Hepatic stellate cell (primary cell): ENCODE measurements around the gene SLC6A19.

Experiments
- DNase-seq: peaks from one replicate; pipeline ENCODE4 v3.0.0; 2011; ENCODE audit warnings: low spot score

SLC6A19 gene

DNA sequence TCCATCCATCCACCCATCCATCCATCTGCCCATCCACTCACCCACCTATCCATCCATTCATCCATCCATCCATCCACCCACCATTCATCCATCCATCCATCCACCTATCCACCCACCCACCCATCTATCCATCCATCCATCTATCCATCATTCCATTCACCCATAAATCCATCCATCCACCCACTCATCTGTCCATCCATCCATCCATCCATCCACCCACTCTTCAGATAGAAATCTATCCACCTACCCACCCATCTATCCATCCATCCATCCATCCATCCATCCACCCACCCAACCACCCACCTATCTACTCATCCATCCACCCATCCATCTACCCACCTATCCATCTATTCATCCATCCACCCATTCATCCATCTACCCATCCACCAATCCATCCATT, 35.0 kb upstream of the SLC6A19 start:
- no peak for DNase-seq

DNA sequence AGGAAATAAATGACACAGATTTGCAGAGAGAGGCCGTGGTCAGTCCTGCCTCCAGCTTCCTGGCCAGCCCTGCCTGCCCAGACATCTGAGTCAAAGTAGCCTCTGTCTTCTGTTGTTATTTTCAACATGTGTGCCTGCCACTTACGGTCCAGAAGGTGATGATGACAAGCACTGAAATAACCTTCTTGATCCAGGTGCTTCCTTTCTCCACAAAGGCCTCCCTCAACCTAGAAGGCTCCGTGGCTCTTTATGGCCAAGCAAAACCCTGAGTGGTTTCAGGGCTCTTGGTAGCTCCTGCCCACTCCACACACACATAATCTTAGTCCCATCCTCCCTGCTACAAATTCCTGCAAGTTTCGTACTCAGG, 34.1 kb upstream of the SLC6A19 start:
- DNase-seq = no peak

GRCh38 chr5:1167728-1168709, 33.4 kb upstream of the SLC6A19 start:
- DNase-seq = peak; percentile 86

DNA sequence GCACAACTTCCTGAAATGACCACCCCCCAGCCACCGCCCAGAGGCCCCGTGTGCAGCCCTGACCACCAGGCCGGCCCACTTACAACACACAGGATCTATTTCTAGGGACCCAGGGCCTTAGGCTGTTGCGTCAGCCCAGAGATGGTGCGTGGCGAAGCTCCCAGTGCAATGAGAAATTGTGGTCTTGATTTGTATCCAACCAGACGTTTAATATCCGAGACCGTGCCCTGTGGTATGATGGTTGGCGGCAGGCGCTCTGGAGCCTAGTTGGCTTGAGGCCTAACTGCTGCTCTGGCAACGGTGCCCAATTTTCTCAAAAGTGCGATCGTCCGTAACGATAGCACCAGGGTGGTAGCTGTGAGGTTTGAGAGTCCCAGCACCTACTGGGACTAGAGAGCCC, 32.6 kb upstream of the SLC6A19 start:
- no peak for DNase-seq

DNA sequence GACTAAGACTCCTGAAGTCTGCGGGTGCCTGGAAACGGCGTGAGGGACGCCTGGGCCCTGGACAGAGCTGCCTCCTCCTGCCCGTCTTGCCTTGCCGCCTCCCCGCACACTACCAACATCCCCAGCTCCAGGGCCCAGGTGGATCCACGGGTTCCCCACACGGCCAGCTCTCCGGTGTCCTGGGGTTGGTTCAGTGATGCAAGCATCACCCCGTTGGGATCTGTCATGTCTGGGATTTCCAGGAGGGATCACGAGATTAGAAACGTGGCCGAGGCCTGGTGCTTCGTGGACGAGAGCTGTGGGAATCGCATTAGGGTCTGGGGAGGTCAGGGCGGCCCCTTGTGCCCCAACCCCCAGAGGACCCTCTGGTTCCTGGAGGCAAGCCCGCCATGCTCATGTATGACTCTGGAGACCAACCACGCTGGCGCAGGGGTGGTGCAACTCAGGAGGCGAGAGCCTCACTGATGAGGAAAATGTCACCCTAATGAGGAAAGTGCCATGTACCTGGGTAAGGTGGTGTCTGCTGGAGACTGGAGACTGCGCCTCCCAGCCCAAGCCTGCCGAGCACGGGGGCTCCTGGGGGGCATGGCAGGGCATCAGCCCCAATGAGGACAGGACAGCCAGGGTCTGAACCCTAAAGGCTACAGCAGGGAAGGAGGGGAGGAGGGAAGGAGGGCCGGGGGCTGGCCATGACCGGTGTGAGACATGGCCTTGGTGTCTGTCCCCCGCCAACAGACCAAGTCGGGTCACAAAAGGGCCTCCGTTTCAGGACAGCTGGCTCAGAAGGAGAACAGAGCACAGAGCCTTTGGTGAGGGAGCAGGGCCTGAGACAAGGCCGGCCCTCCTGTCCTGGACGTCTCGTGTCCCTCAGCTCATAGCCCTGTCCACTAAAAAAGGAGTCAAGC, 31.9 kb upstream of the SLC6A19 start:
- DNase-seq = no peak

GRCh38 chr5:1171340-1171941, 30.0 kb upstream of the SLC6A19 start:
- DNase-seq = peak; percentile 79

DNA sequence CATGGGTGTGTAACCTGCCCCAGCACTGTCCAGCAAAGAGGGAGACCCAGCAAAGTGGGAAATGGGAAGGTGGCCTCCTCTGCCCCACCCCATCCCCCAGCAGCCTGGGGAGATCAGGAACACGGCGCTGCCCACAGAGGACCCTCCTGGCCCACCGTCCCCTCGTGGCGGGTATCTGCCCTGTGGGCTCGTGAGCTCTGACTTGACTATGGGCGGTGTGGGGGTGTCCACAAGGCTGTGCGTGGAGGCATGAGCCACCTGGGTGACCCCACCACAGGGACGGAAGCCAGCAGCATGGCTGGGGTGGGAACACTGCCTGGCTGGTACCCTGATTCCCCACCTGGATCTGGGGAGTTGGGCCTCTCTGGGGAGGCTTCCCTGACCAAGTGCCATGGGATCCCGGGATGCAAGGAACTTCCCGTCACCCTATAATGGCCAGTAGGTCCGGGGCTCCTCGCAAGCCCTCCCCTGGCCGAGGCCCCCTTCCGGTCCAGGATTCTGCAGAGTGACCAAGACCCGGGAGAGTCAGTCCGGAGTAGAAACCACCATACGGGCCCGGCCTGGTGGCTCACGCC, 29.3 kb upstream of the SLC6A19 start:
- no peak for DNase-seq

DNA sequence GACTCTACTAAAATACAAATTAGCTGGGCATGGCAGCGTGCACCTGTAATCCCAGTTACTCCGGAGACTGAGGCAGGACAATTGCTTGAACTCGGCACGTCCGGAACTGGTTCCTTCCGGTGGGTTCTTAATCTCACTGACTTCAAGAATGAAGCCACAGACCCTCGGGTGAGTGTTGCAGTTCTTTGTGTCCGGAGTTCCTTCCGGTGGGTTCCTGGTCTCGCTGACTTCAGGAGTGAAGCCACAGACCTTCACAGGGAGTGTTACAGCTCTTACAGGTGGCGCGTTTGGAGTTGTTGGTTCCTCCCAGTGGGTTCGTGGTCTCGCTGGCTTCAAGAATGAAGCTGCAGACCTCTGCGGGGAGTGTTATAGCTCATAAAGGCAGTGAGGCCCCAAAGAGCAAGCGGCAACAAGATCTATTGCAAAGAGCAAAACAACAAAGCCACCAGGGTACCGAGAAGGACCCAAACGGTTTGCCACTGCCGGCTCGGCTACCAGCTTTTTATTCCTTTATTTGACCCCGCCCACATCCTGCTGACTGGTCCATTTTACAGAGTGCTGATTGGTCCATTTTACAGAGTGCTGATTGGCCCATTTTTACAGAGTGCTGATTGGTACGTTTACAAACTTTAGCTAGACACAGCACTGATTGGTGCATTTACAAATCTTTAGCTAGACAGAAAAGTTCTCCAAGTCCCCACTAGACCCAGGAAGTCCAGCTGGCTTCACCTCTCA, 28.6 kb upstream of the SLC6A19 start:
- no peak for DNase-seq

DNA sequence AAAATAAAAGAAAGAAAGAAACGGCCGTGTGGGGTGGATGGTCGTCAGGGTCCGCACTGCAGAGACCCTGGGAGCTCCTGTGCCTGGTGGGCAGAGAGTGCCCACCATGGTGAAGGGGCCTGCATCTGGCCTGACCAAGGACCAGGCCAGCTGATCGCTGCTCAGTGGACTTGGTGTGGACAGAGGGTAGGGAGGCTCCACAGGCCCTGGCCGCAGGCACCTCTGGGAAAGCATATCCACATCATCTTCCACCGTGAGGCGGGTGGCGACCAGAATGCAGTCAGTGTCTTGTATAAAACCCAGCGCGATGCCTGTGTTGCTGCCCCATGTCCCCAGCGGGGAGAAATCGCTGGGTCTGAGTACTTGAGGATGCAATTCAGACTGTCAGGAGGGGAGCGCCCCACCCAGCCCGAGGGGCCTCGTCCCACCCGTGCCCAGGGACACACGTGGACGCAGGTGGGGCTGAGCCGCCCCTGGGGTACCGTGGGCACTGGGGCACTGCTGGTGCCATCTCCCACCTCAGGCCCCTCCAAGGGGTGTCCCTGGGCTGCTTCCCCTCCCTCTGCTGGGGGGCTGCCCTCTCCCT, 27.8 kb upstream of the SLC6A19 start:
- no peak for DNase-seq

GRCh38 chr5:1174122-1174936, 27.1 kb upstream of the SLC6A19 start:
- DNase-seq = peak; percentile 77

GRCh38 chr5:1175015-1175414, 26.4 kb upstream of the SLC6A19 start:
- DNase-seq = no peak

GRCh38 chr5:1175801-1176472, 25.5 kb upstream of the SLC6A19 start:
- no peak for DNase-seq

GRCh38 chr5:1176473-1177391, 24.7 kb upstream of the SLC6A19 start:
- no peak for DNase-seq

GRCh38 chr5:1177826-1178528, 23.4 kb upstream of the SLC6A19 start:
- DNase-seq = no peak

DNA sequence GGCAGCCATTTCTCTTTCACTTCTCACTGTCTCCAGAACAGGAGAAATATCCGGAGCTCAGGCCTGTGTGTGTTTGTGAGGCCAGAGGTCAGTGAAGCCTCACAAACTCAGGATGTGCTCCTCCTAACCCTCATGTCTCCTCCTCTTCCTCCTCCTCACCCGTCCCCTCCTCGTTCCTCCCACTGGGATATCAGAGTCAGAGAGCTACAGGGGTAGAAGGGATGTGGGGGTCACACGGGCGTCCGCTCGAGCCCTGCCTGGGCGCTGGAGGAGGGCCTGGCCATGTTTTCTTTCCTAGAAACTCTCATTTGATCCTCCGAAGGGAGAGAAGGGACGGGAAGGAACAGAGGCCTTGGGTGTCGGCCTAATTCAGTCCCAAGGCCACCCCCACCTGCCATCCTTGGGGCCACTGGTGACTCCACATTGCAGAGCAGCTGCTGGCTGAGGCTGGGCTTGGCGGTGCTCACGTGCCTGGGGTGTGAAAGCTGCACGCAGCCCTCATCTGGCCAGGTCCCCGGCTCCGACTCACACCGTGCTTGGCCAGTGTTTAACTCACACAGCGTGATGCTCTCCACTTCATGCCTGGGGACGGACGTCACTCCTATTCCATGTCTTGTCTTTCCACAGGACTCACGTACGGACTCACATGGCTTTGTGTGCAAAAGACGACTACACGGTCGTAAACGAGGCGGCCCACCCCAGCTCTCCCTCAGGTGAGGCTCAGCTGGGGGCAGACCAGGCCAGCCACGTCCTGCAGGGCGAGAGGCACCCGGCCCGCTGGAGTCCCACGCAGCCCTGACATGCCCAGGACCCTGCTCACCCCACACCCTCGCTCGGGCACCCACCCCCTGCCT, 22.6 kb upstream of the SLC6A19 start:
- no peak for DNase-seq

- no peak for DNase-seq
Observed at GRCh38 chr5:1179383-1179715, 22.0 kb upstream of the SLC6A19 start.

- DNase-seq = no peak
Observed at GRCh38 chr5:1180096-1180495, 21.3 kb upstream of the SLC6A19 start.
